NT2/D1 (cell line): ENCODE measurements around the gene DUSP6.

Experiments used
- DNase-seq: peaks from one replicate; pipeline ENCODE4 v3.0.0-alpha.2; 2011; ENCODE audit warnings: low read depth, low spot score
- H3K27me3 ChIP-seq: 2 replicates; pipeline ENCODE4 v1.6.0; 2011; ENCODE audit warnings: mild to moderate bottlenecking; ENCODE audit not compliant: insufficient read length, insufficient read depth
- H3K36me3 ChIP-seq: 2 replicates; pipeline ENCODE4 v1.6.1; 2011; ENCODE audit warnings: mild to moderate bottlenecking, low read length, mixed read lengths; ENCODE audit not compliant: insufficient read depth, insufficient read length
- H3K4me1 ChIP-seq: 2 replicates; pipeline ENCODE4 v1.5.1; 2011; ENCODE audit not compliant: insufficient read depth, insufficient read length
- H3K4me3 ChIP-seq: 2 replicates; pipeline ENCODE4 v1.5.1; 2011; ENCODE audit warnings: low read depth; ENCODE audit not compliant: insufficient read length
- H3K9ac ChIP-seq: 2 replicates; pipeline ENCODE4 v1.6.0; 2011; ENCODE audit warnings: low read depth; ENCODE audit not compliant: insufficient read length
- H3K9me3 ChIP-seq: 2 replicates; pipeline ENCODE4 v1.5.1; 2011; ENCODE audit warnings: mild to moderate bottlenecking, low read length; ENCODE audit not compliant: insufficient read depth
- SUZ12 ChIP-seq: IDR thresholded peaks from 2 replicates; pipeline ENCODE4 v1.6.1; 2011; ENCODE audit not compliant: insufficient read length, insufficient read depth; ENCODE audit errors: extremely low read depth
- YY1 ChIP-seq: IDR thresholded peaks from 2 replicates; pipeline ENCODE4 v1.6.1; 2011; ENCODE audit not compliant: insufficient read length, insufficient read depth
- ZNF274 ChIP-seq: IDR thresholded peaks from 2 replicates; pipeline ENCODE4 v1.6.1; 2011; ENCODE audit warnings: mild to moderate bottlenecking, low read depth, low read length

DUSP6 gene

GRCh38 chr12:89391726-89392336 lies 39.5 kb upstream of the DUSP6 start:
- no peaks in the 10 kb centered on the region for H3K4me1 ChIP-seq
- H3K27me3 ChIP-seq, result no peaks in the 10 kb centered on the region
- H3K36me3 ChIP-seq, result no peaks in the 10 kb centered on the region
- no peaks in the 10 kb centered on the region for H3K9me3 ChIP-seq
- TF ChIP-seq SUZ12 (no peak), YY1 (no peak), ZNF274 (no peak)
- H3K4me3 ChIP-seq, result no peak overlapping the region
- H3K9ac ChIP-seq, result no peak overlapping the region
- DNase-seq, result no peak

- Histone ChIP-seq H3K27me3 (no peaks in the 10 kb centered on the region), H3K4me1 (no peaks in the 10 kb centered on the region), H3K9me3 (no peaks in the 10 kb centered on the region), H3K36me3 (no peaks in the 10 kb centered on the region), H3K4me3 (no peak overlapping the region), H3K9ac (no peak overlapping the region)
- no peak for DNase-seq
- no peak for TF ChIP-seq SUZ12
- TF ChIP-seq ZNF274, result no peak
Observed at GRCh38 chr12:89390802-89391673, 38.7 kb upstream of the DUSP6 start.

DNA sequence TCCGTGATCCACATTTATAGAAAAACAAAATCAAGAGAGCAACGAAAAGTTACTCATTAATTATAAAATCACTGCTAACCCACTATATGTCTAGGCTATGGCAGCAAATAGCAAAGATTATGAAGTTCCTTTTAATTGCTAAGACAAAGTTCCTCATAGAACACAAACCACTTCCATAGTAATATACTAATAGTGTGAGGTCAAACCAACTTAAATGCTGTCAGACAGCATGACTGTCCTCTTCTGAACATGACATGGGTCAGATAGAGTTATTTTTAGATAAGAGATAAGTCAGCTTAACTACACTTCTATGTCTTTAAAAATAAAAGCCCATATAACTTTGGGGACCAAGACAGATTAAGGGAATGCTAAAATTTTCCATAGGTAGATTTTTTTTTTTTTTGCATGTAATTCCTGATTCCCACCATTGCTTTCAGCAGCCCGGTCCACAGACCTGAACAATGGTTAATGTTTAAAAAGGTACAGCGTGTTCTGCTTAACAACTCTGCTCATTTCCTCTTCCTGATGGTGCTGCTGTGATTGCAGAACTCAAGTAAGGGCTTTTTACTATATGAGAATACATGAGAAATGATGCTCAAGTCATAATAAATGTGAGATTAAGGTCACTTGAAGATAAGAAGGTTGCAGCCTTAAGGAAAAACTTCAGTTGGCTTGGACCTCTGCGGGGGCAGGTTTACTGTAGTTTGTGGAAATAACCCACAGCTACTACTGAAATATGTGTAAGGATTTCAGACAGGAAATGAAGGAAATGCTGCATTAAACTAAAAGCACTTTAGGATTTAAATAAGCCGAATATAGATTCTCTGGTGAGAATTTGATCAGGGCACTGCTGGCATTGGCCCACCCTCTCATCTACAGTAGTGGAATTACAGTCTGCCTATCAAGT lies 37.7 kb upstream of the DUSP6 start:
- Histone ChIP-seq H3K9ac (no peak overlapping the region), H3K36me3 (no peaks in the 10 kb centered on the region), H3K4me1 (no peaks in the 10 kb centered on the region), H3K9me3 (no peaks in the 10 kb centered on the region), H3K27me3 (no peaks in the 10 kb centered on the region), H3K4me3 (no peak overlapping the region)
- DNase-seq, result no peak
- no peak for TF ChIP-seq ZNF274
- TF ChIP-seq SUZ12, result no peak
- TF ChIP-seq YY1, result no peak

- DNase-seq, result no peak
- no peaks in the 10 kb centered on the region for H3K9me3 ChIP-seq
- no peak overlapping the region for H3K4me3 ChIP-seq
- H3K4me1 ChIP-seq, result no peaks in the 10 kb centered on the region
- H3K9ac ChIP-seq, result no peak overlapping the region
- TF ChIP-seq YY1 (no peak), ZNF274 (no peak), SUZ12 (no peak)
- no peaks in the 10 kb centered on the region for H3K36me3 ChIP-seq
- no peaks in the 10 kb centered on the region for H3K27me3 ChIP-seq
Observed at GRCh38 chr12:89386138-89386537, 33.8 kb upstream of the DUSP6 start.

- Histone ChIP-seq H3K27me3 (no peaks in the 10 kb centered on the region), H3K9ac (no peak overlapping the region), H3K9me3 (no peaks in the 10 kb centered on the region), H3K4me1 (no peaks in the 10 kb centered on the region), H3K36me3 (no peaks in the 10 kb centered on the region), H3K4me3 (no peak overlapping the region)
- TF ChIP-seq YY1, result no peak
- no peak for TF ChIP-seq SUZ12
- no peak for TF ChIP-seq ZNF274
- no peak for DNase-seq
Observed at GRCh38 chr12:89384807-89385206, 32.5 kb upstream of the DUSP6 start.

DNA sequence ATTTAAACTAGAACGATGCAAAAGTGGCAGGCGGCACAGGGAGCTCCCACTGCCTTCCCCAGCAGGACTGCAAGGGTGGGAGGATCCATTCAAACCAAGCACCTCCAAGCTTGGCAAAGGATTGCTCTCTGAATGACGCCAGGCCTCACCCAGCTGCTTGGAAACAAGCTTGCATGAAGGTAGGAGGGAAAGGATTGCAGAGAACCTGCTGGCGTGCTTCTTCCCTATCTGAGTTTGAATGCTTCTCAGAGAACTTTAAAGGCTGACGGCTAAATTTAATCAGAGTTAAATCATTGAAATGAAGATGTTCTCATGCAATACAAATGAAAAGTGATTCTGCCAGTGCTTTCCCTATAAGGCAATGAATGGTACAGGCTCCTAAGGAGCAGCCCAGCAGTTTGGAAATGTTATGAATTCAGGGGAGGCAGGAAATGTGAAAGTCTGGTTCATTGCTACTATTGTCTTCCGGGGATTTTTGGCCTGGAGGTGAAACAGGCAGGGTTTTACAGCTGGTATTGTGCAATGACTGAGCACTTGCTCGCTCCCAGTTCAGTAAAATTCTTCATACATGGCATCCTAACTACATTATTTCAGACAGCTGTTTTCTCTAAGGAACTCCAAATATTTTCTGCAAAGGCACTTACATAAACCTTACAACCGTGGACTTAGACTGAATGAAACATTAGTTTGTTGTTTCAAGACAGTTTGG lies 31.9 kb upstream of the DUSP6 start:
- H3K27me3 ChIP-seq, result no peaks in the 10 kb centered on the region
- no peak overlapping the region for H3K9ac ChIP-seq
- no peak for TF ChIP-seq YY1
- TF ChIP-seq SUZ12, result no peak
- TF ChIP-seq ZNF274, result no peak
- H3K4me3 ChIP-seq, result no peak overlapping the region
- H3K4me1 ChIP-seq, result no peaks in the 10 kb centered on the region
- no peaks in the 10 kb centered on the region for H3K9me3 ChIP-seq
- DNase-seq, result peak; percentile 11
- no peaks in the 10 kb centered on the region for H3K36me3 ChIP-seq
